Lower leg skin (tissue), 3 donors: ENCODE results near the gene SLC26A2.

Experiments
- CTCF ChIP-seq, 3 donors: fragments of 450-650 bp; IDR thresholded peaks; one replicate each; pipeline ENCODE4 v1.5.1; 2016; ENCODE audit warnings: antibody characterized with exemption in 3 of 3, mild to moderate bottlenecking in 3 of 3, moderate library complexity in 2 of 3
- POLR2A ChIP-seq, 2 donors: fragments of 450-650 bp; IDR thresholded peaks; one replicate each; pipeline ENCODE4 v1.6.1; 2016 to 2017; ENCODE audit warnings: antibody characterized with exemption in 2 of 2, mild to moderate bottlenecking in 1 of 2, moderate library complexity in 1 of 2

DNA sequence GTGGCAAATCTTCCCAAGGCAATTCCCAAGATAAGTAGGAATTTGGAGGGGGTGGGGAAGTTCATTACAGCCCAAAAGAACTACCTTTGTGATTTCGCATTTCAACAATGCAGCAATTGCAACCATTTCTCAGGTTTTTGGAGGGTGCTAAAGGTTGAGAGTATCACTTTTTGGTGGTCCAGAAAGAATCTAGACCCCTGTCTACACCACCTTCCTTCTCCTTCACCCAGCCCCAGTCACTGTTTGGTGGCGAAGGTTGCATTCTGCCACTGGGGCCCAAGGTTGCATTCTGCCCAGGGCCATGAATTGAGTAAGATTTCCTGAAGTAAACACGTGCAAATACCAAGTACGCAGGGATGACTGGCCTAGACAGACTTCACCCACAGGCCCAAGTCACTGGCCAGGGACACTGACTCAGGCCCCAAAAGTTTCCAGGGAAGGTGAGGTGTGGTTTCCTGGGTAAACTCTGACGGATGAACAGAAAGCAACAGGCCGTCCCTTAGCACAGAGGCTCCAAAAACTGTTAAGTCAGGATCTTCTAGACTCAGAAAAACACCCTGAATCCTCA lies 21.7 kb upstream of the SLC26A2 start:
- TF ChIP-seq CTCF (IDR thresholded peaks at IDR 0.05) (no peak), POLR2A (IDR thresholded peaks at IDR 0.05) (no peak)
